Jurkat, Clone E6-1 (cell line): ENCODE measurements around the gene BEGAIN.

Source experiments
- DNase-seq: peaks from one replicate; pipeline ENCODE4 v3.0.0-alpha.2; 2011; ENCODE audit warnings: low read depth, low spot score
- H3K4me3 ChIP-seq: 2 replicates; pipeline ENCODE4 v1.5.1; 2011; ENCODE audit warnings: mild to moderate bottlenecking, low read length, control low read depth, moderate library complexity

BEGAIN gene

DNA sequence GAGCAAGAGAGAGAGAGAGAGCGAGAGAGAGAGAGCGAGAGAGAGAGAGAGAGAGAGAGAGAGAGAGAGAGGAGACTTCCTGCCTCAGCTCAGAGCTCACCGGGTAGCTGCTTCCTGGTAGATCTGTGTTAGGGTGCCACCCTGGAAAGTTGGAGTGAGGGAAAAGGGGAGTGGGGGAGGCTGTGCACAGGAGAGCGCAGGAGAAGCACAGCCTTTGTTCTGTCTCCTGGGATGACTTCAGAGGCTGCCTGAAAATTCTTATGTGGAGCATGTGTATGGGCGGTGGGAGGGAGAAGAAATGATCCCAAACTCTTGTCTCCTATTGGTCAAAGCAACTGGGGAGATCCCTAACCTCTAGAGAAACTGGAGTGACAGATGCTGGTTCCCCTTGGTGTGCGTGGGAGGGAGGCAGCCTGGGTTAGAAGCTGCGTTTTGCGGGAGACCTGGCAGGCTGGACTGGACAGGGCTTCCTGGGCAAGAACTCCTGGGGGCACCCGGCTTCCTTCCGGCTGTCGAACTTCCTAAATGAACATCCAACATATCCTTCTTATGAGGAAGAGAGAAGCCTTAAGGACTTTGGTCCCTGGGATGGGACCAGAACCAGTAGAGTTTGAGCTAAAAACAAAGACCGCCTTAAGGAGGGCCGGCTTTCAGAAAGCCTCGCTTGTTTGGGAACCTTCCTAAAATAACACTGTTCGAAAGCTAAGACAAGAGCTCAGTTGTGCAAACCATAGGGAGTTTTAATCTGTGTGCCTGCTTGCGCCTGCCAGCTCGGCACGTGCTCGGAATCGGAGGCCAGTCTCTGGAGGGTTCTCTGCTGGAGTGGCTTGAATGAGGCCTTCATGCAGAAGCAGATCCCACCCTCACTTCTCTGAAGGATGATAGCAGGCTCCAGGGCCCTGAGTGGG lies 30.4 kb upstream of the BEGAIN start:
- DNase-seq: peak; percentile 51
- no peak overlapping the region for H3K4me3 ChIP-seq

DNA sequence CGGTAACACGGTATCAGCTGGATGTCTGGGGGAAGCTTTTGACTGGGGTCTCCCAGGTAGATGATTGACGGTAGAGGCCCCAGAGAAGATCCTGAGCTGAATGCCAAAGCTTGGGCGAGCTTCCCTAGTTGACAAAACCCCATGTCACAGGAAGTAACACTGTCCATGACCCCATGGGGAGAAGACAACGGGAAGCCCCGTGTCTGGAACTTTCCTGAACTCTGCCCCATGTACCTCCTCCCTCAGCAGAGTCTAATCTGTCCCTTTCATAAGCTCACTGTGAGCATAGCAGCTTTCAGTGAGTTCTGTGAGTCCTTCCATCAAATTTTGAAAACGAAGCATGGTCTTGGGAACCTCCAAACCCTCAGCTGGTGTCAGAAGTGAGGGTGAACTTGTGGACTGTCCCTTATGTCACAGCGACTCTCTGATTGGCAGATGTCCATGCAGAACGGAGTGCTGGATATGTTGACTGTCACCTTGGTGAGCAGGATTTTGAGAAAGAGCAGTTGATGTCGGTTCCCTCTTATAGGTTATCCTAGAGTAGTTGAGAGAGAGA lies 29.7 kb upstream of the BEGAIN start:
- no peak overlapping the region for H3K4me3 ChIP-seq
- DNase-seq: no peak

DNA sequence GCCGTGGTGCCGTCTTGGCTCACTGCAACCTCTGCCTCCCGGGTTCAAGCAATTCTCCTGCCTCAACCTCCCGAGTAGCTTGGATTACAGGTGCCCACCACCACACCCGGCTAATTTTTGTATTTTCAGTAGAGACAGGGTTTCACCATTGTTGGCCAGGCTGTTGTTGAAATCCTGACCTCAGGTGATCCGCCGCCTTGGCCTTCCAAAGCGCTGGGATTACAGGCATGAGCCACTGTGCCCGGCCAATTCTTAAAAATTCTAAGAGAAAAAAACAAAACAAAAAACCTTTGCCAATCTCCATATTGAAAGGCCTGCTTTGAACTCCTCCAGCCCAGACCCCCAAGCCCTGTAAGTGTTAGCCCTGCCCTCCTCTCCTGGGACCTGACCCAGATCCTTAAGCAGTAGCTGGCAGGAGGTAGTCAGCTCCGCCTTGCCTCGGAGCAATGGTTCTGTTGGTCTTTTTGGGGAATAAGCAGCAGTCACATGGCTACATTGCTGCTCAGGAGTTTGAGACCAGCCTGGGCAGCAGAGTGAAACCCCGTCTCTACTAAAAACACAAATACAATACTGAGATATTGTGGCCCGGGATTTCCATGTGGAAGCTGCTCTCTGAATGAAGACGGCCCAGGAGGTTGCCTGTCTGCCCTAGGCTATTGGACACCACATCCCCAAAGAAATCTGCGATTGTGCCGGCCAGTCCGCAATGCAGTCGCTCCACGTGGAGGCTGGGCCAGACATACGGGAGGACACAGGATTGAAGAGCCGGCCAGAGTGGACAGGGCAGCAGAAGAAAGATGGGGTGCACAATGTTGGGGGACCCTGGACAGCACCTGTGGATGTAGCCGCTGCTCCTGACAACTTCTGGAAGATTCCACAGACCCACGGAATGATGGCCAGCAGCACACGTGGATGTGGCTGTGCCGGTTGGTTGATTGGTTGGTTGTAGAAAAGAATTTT lies 28.8 kb upstream of the BEGAIN start:
- DNase-seq: no peak
- H3K4me3 ChIP-seq: no peak overlapping the region

DNA sequence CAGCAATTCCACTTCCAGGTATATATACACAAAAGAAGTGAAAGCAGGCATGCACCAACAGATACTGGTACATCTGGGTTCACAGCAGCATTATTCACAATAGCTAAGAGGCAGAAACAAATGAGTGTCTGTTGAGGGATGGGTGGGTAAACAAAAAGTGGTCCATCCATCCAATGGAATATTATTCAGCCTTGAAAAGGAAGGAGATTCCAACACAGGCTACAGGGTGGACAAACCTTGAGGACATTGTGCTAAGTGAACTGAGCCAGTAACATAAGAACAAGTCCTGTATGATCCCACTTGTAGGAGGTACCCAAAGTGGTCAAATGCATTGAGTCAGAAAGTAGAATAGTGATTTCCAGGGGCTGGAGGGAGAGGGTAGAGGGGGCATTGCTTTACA lies 27.6 kb upstream of the BEGAIN start:
- H3K4me3 ChIP-seq: no peak overlapping the region
- no peak for DNase-seq

DNA sequence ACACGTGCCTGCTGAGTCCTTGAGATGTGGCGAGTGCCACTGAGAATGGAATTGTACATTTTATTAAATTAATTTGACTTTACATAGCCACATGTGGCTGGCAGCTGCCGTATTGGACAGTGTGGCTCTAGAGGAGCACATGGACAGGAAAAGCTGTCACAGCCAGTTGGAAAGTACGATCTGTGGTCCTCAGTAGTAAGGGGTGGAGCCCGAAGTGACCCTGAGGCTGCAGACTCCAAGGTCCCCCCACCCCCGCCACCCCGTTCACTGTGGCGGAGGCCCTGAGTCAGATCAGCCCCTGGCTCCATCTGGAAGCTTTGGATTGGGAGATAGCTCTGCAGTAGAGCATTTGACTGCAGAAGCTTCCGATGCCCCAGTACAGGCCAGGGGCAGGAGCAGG lies 25.8 kb upstream of the BEGAIN start:
- DNase-seq: no peak
- H3K4me3 ChIP-seq: no peak overlapping the region

DNA sequence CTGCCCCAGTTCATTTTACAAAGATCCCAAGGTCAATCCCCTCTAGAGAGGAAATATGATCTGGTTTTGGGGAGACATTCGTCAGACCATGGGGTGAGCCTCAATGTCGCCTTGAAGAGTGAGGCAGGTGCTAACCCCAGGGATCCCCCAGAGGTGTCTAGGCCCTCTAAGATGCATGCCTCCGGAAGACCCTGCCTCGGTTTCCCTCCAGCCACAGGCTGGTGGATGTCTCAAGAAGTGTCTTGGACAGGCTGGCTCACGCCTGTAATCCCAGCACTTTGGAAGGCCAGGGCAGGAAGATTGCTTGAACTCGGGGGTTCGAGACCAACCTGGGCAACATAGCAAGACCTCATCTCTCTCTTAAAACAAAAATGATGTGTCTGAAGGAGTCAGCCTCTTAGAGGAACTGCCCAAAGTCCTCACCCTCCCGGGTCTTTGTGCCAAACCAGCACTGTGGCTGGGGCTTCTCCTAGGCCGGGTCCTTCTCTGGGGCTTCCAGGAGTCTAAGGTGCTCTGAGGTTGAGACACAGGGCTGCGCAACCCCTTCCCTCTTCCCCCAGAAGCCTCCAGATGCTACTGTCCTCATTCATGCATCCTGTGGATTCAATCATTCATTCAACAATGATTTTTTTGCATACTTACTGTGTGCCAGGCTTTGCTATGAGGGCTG lies 24.7 kb upstream of the BEGAIN start:
- H3K4me3 ChIP-seq: no peak overlapping the region
- no peak for DNase-seq

DNA sequence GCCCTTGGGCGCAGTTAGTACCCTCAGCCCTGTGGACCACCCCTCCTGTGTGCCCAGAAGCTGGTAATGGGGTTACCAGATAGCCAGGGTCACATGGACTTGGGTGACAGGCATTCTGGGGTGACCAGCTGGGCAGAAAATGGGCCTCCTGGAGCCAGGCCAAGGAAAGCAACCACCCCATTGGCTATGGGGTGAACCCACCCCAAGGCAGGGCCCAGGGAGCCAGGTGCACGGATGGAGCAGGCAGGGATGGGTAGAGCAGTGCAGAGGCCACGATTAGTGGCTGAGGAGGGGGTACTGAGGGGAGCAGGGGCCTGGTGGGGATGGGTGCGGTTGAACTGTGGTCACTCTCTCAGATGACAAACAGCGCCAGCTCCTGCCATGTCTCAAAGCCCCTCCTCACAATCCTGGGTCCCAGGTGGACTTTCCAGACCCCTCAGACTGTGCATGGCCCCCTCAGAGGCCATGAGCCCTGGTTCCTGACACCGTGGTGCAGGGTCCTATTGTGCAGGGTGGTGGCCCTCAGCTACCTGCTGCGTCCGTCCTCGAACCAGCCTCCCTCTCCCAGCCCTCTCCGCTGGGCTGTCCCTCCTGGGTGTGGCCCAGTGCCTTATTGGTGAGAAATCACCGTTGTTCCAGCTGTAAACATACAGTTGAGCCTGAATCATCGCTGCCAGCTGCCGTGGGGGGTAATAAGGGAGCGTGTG lies 23.4 kb upstream of the BEGAIN start:
- H3K4me3 ChIP-seq: no peak overlapping the region
- DNase-seq: no peak

DNA sequence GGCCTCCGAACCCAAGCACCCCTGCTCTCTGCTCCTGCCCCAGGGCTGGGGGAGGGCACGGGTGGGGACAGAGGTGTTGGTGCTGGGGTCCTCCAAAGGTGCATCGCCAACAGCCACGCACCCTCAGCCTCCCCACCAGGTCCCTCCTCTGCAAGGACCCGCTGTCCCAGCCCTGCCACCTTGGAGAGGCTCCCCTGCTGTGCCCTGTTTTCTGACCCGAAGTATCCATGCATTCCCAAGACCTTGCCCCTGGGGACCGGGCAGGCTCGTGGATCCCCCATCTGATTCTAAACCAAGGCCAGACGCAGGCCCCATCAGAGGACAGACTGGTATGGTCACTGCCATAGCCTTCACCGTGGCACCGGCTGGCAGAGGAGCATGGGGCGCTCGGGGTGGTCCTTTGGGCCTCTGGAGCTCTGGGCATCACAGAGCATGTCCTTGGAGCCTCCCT lies 22.7 kb upstream of the BEGAIN start:
- no peak for DNase-seq

DNA sequence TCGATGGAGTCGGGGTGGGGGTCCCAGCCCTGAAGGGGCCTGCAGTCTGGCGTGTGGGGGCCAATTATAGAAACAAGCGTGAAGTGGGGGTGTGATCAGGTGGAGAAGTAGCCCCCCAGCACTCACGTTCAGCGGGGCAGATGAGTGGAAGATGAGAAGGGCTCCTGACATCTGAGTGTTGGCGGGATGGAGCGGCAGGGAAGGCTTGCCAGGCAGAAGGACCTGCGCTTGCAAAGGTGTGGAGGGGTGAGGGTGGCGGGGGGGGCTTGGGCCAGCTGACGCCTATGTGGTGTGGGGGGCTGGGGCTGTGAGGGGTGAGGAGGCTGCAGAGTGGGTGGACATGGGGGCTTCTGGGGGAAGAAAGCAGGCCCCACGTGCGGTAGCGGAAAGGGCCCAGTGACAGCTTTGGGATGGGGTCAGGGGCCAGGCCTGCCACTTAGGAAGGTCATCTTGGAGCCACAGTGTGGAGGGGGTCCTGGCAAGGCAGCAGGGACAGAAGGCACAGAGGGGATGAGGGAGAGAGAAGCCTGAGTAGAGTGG lies 22.2 kb upstream of the BEGAIN start:
- DNase-seq: no peak
- H3K4me3 ChIP-seq: no peak overlapping the region

More for the DNA sequence above, 22.7 kb upstream of the BEGAIN start:
- H3K4me3 ChIP-seq: no peak overlapping the region

DNA sequence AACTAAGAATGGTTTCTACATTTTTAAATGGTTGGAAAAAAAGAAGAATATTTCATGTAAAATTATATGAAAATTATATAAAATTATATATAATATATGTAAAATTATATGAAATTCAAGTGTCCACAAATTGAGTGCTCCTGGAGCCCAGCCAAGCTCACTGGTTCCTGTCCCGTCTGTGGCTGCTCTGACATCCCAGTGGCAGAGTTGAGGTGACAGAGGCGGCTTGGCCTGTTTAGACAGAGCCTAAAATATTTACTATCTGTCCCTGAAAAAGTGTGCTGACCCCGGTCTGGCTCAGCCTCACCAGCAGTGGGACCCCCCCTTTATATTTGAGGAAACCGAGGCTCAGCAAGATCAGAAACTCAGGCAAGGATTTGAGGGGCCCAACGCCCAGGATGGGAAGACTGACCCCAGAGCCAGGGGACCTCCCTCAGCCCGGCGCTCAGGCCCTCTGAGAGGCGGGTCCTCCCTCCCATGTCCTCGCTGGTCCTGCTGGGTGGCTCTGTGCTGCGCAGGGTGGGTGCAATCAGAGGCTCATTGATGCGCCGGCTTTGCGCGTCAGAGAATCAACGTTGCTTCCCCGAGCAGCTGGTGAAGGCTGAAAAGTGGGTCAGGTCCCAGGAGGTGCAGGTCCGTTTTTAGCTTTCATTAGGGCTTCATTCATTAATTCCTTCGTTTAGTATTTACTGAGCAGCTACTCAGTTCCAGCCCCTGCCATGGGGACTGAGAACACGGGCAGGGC lies 21.5 kb upstream of the BEGAIN start:
- DNase-seq: no peak
- no peak overlapping the region for H3K4me3 ChIP-seq

DNA sequence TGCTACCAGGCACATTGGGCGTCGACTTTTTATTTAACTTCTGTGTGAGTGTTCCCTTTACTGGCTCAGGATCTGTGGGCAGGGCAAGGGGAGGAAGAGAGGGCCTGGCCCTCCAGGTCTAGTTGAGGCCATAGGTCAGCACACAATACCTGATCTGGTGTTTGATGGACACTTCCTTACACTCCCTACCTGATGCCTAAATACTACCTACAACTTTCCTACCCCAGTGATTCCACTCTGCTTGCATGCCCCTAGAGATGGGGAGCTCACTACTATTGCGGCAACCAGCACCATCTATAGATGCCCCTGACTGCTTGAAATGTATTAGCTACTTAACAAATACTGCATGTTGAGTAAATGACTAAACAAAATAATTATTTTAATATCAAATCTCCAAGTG lies 20.8 kb upstream of the BEGAIN start:
- no peak overlapping the region for H3K4me3 ChIP-seq
- DNase-seq: no peak

DNA sequence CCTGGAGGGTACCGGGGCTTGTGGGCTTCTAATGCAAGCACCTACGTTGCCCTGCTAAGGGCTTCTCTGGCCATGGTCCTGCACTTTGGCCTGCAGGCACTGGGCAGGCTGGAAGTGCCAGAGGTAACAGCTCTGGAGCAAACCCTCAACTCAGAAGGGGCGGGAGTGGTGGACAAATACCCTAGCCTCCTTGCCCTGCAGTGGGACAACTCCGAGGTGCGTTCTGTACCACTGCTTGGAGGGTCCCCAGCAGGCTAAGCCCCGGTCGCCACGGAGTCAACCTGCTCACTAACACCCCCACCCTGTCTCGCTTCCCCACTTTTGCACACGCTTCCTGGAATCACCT lies 20.4 kb upstream of the BEGAIN start:
- no peak for DNase-seq
- H3K4me3 ChIP-seq: no peak overlapping the region

DNA sequence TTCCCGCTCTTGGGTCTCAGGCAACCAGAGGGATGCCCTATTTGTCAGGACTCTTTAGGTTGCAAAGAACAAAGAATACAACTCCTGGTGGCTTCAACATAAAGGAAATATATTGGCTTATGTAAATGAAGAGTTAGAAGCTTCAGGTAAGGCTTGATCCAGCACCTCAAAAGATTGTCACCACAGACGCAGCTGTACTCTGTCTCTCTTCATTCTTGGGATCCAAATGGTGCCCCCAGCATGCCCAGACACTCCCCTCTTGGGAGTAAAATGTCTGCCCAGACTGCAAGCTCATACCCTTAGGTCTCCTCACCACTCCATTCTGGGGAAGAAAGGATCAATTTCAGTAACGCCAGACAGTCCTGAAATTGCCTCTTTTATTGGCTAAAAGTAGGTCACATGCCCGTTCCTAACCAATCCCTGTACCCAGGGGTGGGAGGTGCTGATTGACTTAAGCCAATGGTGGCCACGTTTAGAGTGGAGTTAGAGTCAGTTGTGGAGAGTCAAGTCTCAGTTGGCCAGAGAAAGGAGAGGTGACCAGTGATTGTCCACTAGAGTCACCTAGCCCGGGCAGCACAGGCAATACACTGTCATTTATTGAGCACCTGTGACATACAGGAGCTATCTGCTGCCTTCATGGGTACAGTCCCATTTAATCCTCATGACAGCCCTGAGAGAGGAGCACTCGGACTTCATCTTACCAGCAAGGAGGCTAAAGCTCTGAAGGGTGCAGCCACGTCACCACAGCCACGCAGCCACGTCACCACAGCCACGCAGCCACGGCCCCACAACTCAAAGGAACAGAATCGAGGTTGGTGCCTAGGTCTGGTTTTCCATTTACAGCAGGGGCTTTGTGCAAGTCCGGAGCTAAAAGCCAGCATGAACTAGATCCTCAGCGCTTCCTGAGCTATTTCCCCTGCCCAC lies 19.7 kb upstream of the BEGAIN start:
- no peak overlapping the region for H3K4me3 ChIP-seq
- DNase-seq: peak; percentile 30

DNA sequence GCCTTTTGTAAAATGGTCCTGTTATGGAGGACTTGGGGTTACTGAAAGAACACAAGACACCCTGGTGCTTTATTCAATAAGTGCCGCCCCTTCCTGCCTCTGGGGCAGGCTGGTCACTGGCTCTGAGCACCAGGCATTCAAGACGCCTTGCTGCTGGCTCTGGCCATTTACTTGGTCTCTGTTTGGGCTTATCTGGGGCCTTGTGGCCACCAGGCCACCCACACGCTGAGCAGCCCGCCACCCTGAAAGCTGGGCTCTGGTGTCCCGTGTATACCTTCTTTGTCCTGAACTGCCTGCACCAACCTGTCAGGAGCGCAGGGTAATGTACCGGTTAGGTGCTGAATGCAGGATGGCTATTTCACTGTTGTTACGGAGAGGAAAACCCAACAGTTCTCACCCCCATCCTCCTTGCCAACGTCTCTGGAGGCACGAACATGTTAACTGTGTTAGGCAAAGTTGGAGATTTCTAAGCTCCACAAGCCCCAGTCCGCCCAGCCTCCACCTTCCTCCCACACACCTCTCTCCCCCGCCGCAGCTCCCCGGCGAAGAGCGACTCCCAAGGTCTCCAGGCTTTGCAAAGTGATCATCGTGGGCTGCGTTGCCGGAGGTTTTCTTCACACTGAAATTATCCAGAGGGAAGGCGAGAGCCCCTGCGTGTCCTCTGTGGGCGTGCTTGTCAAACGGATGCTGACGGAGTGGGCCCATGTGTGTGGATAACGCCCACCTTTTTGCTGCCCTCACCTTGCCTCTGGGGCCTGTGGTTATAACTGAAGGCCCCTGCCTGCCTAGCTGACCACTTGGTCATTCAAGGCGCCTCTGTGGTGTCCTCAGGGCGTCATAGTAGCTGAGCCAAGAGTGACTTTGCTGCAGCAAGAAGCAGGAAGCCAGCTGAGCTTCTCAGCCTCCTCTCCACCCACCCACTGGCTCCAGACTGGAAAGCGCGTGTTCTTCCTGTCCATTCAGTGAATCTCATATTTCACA lies 18.8 kb upstream of the BEGAIN start:
- H3K4me3 ChIP-seq: no peak overlapping the region
- DNase-seq: no peak

DNA sequence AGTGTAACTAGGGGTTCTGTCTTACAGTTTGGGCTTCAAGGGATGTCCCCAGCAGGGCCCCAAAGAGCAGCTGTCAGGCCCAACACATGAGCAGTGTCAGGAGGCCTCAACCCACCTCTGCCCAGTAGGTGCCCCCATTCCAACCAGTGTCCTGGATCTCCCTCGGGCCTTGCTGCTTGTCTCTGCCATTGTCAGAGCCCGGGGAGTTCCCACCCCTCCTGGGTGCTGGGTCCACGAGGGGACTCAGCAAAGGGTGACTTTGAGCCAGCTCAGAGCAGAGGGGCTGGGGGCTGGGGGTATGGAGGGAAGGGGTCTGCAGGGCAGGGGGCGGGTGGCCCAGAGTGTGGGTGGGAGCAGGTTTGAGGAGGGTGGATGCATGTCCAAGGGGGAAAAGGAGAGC lies 18.0 kb upstream of the BEGAIN start:
- no peak for DNase-seq
- no peak overlapping the region for H3K4me3 ChIP-seq

DNA sequence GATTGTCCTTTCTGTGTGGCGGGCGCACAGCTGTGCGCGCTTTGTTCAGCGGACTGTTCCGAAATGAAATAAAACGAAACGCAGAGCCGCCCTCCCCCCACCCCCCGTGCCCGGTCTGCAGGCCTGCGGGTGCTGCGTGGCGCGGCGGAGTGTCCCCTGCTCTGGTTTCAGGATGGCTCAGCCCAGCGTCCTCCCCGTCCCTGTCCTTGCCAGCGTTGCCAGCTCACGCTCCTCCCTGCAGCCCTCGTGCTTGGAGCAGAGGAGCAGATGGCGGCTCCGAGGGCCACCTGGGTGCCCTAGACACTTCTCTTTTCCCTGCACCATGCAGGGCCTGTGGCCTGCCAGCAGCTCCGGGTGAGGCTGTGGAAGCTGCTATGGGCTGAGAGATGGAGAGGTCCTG lies 17.5 kb upstream of the BEGAIN start:
- DNase-seq: no peak
- H3K4me3 ChIP-seq: no peak overlapping the region
